ENCODE results near the gene SLC19A2. TPM values are rescaled to one million over a fixed set of nuclear protein-coding genes. Genes with fewer than 3 reads are reported as not detected.
"Not testable (repeated sequence)": the region's sequence is repeated elsewhere in the genome, so short reads cannot be mapped to it uniquely, and the experiment has no call there.

SLC19A2 gene
- total and polyA plus RNA-seq, 2 of the 13 experiments (the other 11 are each of a cell fraction or from before 2014, with no cell fraction given) = 30.4 to 56.0 TPM

GRCh38 chr1:169485431-169486280, at the start of gene SLC19A2 (continued):
- TF ChIP-seq ATF6 (CRISPR knock-in tag; conservative IDR thresholded peaks at IDR 0.05) = no peak

GRCh38 chr1:169534653-169535052, 48.9 kb upstream of the SLC19A2 start:
- no peak overlapping the region for H3K4me2 ChIP-seq (ENCODE audit: low read depth, low read length)
- FAIRE-seq = no peak
- H3K27ac ChIP-seq (ENCODE audit: extremely low read length, insufficient read depth, low read length) = no peak overlapping the region
- BruUV-seq (replicated peaks) = no TSS peak
- no peaks in the 10 kb centered on the region for H3K9me3 ChIP-seq (ENCODE audit: low read length)
- H3K27me3 ChIP-seq (ENCODE audit: control insufficient read depth in 1 of 2, insufficient read depth in 2 of 2, low read length in 2 of 2) = no peaks in the 10 kb centered on the region
- 97% methylated on average over 2 of the region's 2 CpGs for WGBS (ENCODE audit: low lambda C conversion rate)
- no peak overlapping the region for H2AFZ ChIP-seq (ENCODE audit: low read length)
- no peaks in the 10 kb centered on the region; the same call in 1 of the 2 replicates for H4K20me1 ChIP-seq (ENCODE audit: insufficient read depth, low read length)
- ATAC-seq = no peak
- H3K4me3 ChIP-seq (replicated peaks in 1 of 3; ENCODE audit: insufficient read depth in 1 of 3, low read depth in 2 of 3, low read length in 3 of 3) = no peak overlapping the region
- in situ Hi-C loops (cut with HindIII; ENCODE audit: extremely low pct_ligation_motif_present, low pct_unique_long_range_greater_than_20kb) = no loop called here
- intact Hi-C loops (cut with micrococcal nuclease; ENCODE audit: unreplicated experiment) = no loop called here
- TF ChIP-seq HIC2 (CRISPR knock-in tag; IDR thresholded peaks at IDR 0.05; ENCODE audit: low read depth) (no peak), CBX5 (CRISPR knock-in tag; IDR thresholded peaks at IDR 0.05; ENCODE audit: borderline replicate concordance) (no peak), FOSL2 (CRISPR knock-in tag; IDR thresholded peaks at IDR 0.05) (no peak), ZNF562 (CRISPR knock-in tag; IDR thresholded peaks at IDR 0.05; ENCODE audit: borderline replicate concordance) (no peak)
- ChIA-PET POLR2A (no interaction called here), CTCF (ENCODE audit: low intra/inter-chr PET ratio, low total read pairs) (no interaction called here)
- H3K36me3 ChIP-seq (replicated peaks in 1 of 2; ENCODE audit: control insufficient read depth in 1 of 2, insufficient read depth in 2 of 2, low read length in 2 of 2) = peaks cover 10 to 60% of the 10 kb centered on the region in 2 experiments
- H3K9ac ChIP-seq (ENCODE audit: insufficient read depth, low read depth, low read length) = no peak overlapping the region
- no peak for DNase-seq (ENCODE audit: low spot score)
- H3K4me1 ChIP-seq (ENCODE audit: insufficient read depth, low read length) = no peaks in the 10 kb centered on the region
- H3K79me2 ChIP-seq (ENCODE audit: insufficient read depth, low read length) = no peaks in the 10 kb centered on the region

GRCh38 chr1:169533528-169534190, 47.9 kb upstream of the SLC19A2 start:
- CTCF ChIA-PET (ENCODE audit: low intra/inter-chr PET ratio, low total read pairs); H2AFZ ChIP-seq (ENCODE audit: low read length); POLR2A ChIA-PET; H3K27ac ChIP-seq (ENCODE audit: extremely low read length, insufficient read depth, low read length); DNase-seq (ENCODE audit: low spot score); ATAC-seq; H3K79me2 ChIP-seq (ENCODE audit: insufficient read depth, low read length); intact Hi-C loops (cut with micrococcal nuclease; ENCODE audit: unreplicated experiment); H3K9ac ChIP-seq (ENCODE audit: insufficient read depth, low read depth, low read length); H3K27me3 ChIP-seq (ENCODE audit: control insufficient read depth in 1 of 2, insufficient read depth in 2 of 2, low read length in 2 of 2); in situ Hi-C loops (cut with HindIII; ENCODE audit: extremely low pct_ligation_motif_present, low pct_unique_long_range_greater_than_20kb); H3K4me2 ChIP-seq (ENCODE audit: low read depth, low read length); FAIRE-seq; H3K4me3 ChIP-seq (replicated peaks in 1 of 3; ENCODE audit: insufficient read depth in 1 of 3, low read depth in 2 of 3, low read length in 3 of 3); H3K9me3 ChIP-seq (ENCODE audit: low read length); BruUV-seq (replicated peaks); H3K4me1 ChIP-seq (ENCODE audit: insufficient read depth, low read length); H4K20me1 ChIP-seq (ENCODE audit: insufficient read depth, low read length): not testable (repeated sequence)
- peaks cover 13 to 62% of the 10 kb centered on the region in 2 experiments for H3K36me3 ChIP-seq (replicated peaks in 1 of 2; ENCODE audit: control insufficient read depth in 1 of 2, insufficient read depth in 2 of 2, low read length in 2 of 2)
- 97% methylated on average over 9 of the region's 9 CpGs for WGBS (ENCODE audit: low lambda C conversion rate)

Data from HepG2 (cell line).